CD4-positive, alpha-beta T cell (primary cell): ENCODE data around the gene FN3K. TPM values are rescaled to one million over a fixed set of nuclear protein-coding genes. Genes with fewer than 3 reads are reported as not detected.

ENCODE experiments used
- ATAC-seq: fragments of 200-7000 bp; cut with Tn5 transposase; one replicate; pipeline ENCODE4 v1.10.0; 2022; ENCODE audit warnings: mild to moderate bottlenecking; ENCODE audit not compliant: poor library complexity
- CTCF ChIA-PET: fragments of 350-600 bp; sonication (Branson Sonifier 250); formaldehyde crosslinking; loops from one replicate; lab custom pipeline; 2021; ENCODE audit warnings: antibody characterized with exemption, inconsistent platforms; lab: Charles Lee
- POLR2A ChIA-PET: fragments of 350-600 bp; sonication (Branson Sonifier 250); formaldehyde crosslinking; loops from one replicate; lab custom pipeline; 2021; ENCODE audit warnings: antibody characterized with exemption, inconsistent platforms; lab: Charles Lee
- DNase-seq, 14 experiments: peaks; one replicate each; pipeline ENCODE4 v3.0.0-alpha.2; 2013 to 2020; ENCODE audit warnings: mixed read lengths in 2 of 14
- H3K27ac ChIP-seq, 2 donors: one replicate each; pipeline versions ENCODE4 v1.5.1 to v1.7.0; 2013; ENCODE audit warnings: low read length in 2 of 2, low read depth in 1 of 2, mild to moderate bottlenecking in 1 of 2
- H3K27me3 ChIP-seq, 2 experiments: 1 replicate in 1 of 2; 2 replicates in 1 of 2; pipeline versions ENCODE4 v1.6.1 to v1.7.0; 2013; ENCODE audit warnings: low read length in 2 of 2, control low read depth in 1 of 2, mild to moderate bottlenecking in 1 of 2, moderate library complexity in 1 of 2; ENCODE audit not compliant: insufficient read depth in 2 of 2, control insufficient read depth in 1 of 2
- H3K36me3 ChIP-seq: one replicate; pipeline ENCODE4 v1.6.1; 2013; ENCODE audit warnings: low read length, control low read depth; ENCODE audit not compliant: insufficient read depth
- H3K4me1 ChIP-seq: one replicate; pipeline ENCODE4 v1.6.1; 2013; ENCODE audit warnings: low read length, control low read depth; ENCODE audit not compliant: insufficient read depth
- H3K4me3 ChIP-seq: one replicate; pipeline ENCODE4 v1.5.1; 2013; ENCODE audit warnings: mild to moderate bottlenecking, low read length, moderate library complexity
- H3K9me3 ChIP-seq, 2 experiments: 1 replicate in 1 of 2; 2 replicates in 1 of 2; pipeline versions ENCODE4 v1.6.1 to v1.7.0; 2013; ENCODE audit warnings: low read length in 2 of 2, mild to moderate bottlenecking in 2 of 2, control low read depth in 1 of 2, moderate library complexity in 1 of 2; ENCODE audit not compliant: control insufficient read depth in 1 of 2, insufficient read depth in 1 of 2
- H3K27ac Mint-ChIP-seq: one replicate; pipeline ENCODE4 v1.8.0; 2020; ENCODE audit warnings: mixed read lengths
- H3K27me3 Mint-ChIP-seq: one replicate; pipeline ENCODE4 v1.8.0; 2021; ENCODE audit warnings: mixed read lengths
- H3K36me3 Mint-ChIP-seq: one replicate; pipeline ENCODE4 v1.8.0; 2021; ENCODE audit warnings: low read depth, mixed read lengths
- H3K4me1 Mint-ChIP-seq: one replicate; pipeline ENCODE4 v1.8.0; 2021; ENCODE audit warnings: low read depth, mixed read lengths
- H3K4me3 Mint-ChIP-seq: one replicate; pipeline ENCODE4 v1.8.0; 2020; ENCODE audit warnings: mild to moderate bottlenecking, mixed read lengths
- H3K9me3 Mint-ChIP-seq: one replicate; pipeline ENCODE4 v1.8.0; 2020; ENCODE audit warnings: mixed read lengths
- CTCF ChIP-seq: fragments of 200-600 bp; IDR thresholded peaks from one replicate; pipeline ENCODE4 v1.8.0; 2022; ENCODE audit warnings: antibody characterized with exemption, mild to moderate bottlenecking
- intact Hi-C, 2 experiments: fragments of 100-400 bp; cut with DNase I in 1 of 2; cut with micrococcal nuclease in 1 of 2; formaldehyde crosslinking; loops; one replicate each; pipeline versions ENCODE4 v1.15.1 to v1.9.0; 2023 to 2025; cut with DNase I, micrococcal nuclease
- total RNA-seq, 174 experiments: library from RNA in 2 of 174; stranded (reverse) in 2 of 174; gene quantifications; one replicate each; pipeline ENCODE4 v1.2.3 and lab custom pipeline; 2021 to 2026

The FN3K gene
- total RNA-seq, 2 experiments from 2014 or later: 4.2 to 4.9 TPM

GRCh38 chr17:82713071-82713723 is 22.2 kb upstream of the FN3K start:
- Histone ChIP-seq H3K27me3 (no peaks in the 10 kb centered on the region), H3K27ac (no peak overlapping the region), H3K36me3 (no peaks in the 10 kb centered on the region), H3K9me3 (no peaks in the 10 kb centered on the region), H3K4me3 (no peak overlapping the region), H3K4me1 (peaks cover 21% of the 10 kb centered on the region)
- POLR2A ChIA-PET: no interaction called here
- H3K36me3 Mint-ChIP-seq: peaks cover 15% of the 10 kb centered on the region
- no peaks in the 10 kb centered on the region for H3K27me3 Mint-ChIP-seq
- H3K9me3 Mint-ChIP-seq: no peaks in the 10 kb centered on the region
- no peak overlapping the region for H3K27ac Mint-ChIP-seq
- intact Hi-C loops: no loop called here
- H3K4me1 Mint-ChIP-seq: peaks cover 24% of the 10 kb centered on the region
- CTCF ChIA-PET: no interaction called here
- H3K4me3 Mint-ChIP-seq: peak overlapping the region; percentile 49
- DNase-seq (no peak), ATAC-seq (no peak)
- no peak for TF ChIP-seq CTCF

- intact Hi-C loops: loop anchor here (1.0 to 5.0 kb wide), 4 partner anchors 17 to 69 kb away; partner anchors contain the start of genes RAB40B (in 1 of the 2), TBCD (in 1 of the 2) and WDR45B (in 1 of the 2)
- DNase-seq: peak; percentile 69 to 99 (median 87)
- peak; percentile 87 for ATAC-seq
- POLR2A ChIA-PET: interaction anchor here (0.7 to 1.6 kb wide), 6 partner anchors 17 to 418 kb away, joined by 3 to 6 read pairs (median 3); no protein-coding TSS in a partner anchor
- Histone ChIP-seq H3K9me3 (no peaks in the 10 kb centered on the region), H3K4me3 (peak within 1 kb of the TSS; percentile 72), H3K4me1 (peaks cover 24% of the 10 kb centered on the region), H3K36me3 (peaks cover 19% of the 10 kb centered on the region), H3K27me3 (no peaks in the 10 kb centered on the region), H3K27ac (peak within 1 kb of the TSS; percentile 5 to 50)
- Mint-ChIP-seq H3K9me3 (no peaks in the 10 kb centered on the region), H3K27ac (peak within 1 kb of the TSS; percentile 56), H3K36me3 (peaks cover 33% of the 10 kb centered on the region), H3K4me3 (peak within 1 kb of the TSS; percentile 97), H3K27me3 (no peaks in the 10 kb centered on the region), H3K4me1 (peaks cover 31% of the 10 kb centered on the region)
- TF ChIP-seq CTCF: no peak
- CTCF ChIA-PET: no interaction called here
These were observed 19.0 kb upstream of the FN3K start, which contains the start of gene FN3KRP for GRCh38 chr17:82716203-82717010. FN3KRP (plus strand) TSS chr17:82716706; CDS start chr17:82716756, 50 bp downstream.

DNA sequence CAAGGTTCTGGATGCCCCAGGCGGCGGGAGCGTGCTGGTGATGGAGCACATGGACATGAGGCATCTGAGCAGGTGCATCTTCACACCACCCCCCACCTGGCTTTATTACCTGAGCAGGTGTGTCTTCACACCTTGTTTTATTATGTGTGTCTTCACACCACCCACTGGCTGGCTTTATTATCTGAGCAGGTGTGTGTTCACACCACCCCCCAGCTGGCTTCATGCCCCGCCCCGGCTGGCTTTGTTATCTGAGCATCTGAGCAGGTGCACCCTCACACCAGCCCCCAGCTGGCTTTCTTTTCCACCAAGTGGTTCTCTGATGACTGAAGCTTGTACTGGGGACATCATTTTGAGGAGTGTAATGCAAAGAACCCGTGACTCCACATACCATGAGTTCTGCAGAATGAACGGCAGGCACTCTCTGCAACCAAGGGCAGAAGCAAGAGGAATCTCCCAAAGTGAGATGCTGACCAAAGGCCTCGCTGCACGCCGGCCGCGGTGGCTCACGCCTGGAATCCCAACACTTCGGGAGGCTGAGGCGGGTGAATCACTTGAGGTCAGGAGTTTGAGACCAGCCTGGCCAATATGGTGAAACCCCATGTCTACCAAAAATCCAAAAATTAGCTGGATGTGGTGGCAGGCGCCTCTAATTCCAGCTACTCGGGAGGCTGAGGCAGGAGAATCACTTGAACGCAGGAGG is 16.3 kb upstream of the FN3K start:
- no peak for TF ChIP-seq CTCF
- ChIA-PET POLR2A (no interaction called here), CTCF (no interaction called here)
- peaks cover 28% of the 10 kb centered on the region for H3K36me3 ChIP-seq
- H3K4me3 ChIP-seq: no peak overlapping the region
- Mint-ChIP-seq H3K9me3 (no peaks in the 10 kb centered on the region), H3K36me3 (peaks cover 50% of the 10 kb centered on the region), H3K27ac (no peak overlapping the region), H3K27me3 (no peaks in the 10 kb centered on the region), H3K4me1 (peaks cover 31% of the 10 kb centered on the region), H3K4me3 (peak overlapping the region; percentile 69)
- no peaks in the 10 kb centered on the region for H3K9me3 ChIP-seq
- no peak for DNase-seq
- intact Hi-C loops: loop anchor here (5.0 kb wide), 2 partner anchors 33 to 72 kb away; partner anchors contain the start of genes TBCD (in 1 of the 2) and WDR45B (in 1 of the 2)
- H3K27me3 ChIP-seq: no peaks in the 10 kb centered on the region
- H3K27ac ChIP-seq: no peak overlapping the region
- ATAC-seq: no peak
- peaks cover 24% of the 10 kb centered on the region for H3K4me1 ChIP-seq
